Measurements from ENCODE around the gene AFF3.

DNA sequence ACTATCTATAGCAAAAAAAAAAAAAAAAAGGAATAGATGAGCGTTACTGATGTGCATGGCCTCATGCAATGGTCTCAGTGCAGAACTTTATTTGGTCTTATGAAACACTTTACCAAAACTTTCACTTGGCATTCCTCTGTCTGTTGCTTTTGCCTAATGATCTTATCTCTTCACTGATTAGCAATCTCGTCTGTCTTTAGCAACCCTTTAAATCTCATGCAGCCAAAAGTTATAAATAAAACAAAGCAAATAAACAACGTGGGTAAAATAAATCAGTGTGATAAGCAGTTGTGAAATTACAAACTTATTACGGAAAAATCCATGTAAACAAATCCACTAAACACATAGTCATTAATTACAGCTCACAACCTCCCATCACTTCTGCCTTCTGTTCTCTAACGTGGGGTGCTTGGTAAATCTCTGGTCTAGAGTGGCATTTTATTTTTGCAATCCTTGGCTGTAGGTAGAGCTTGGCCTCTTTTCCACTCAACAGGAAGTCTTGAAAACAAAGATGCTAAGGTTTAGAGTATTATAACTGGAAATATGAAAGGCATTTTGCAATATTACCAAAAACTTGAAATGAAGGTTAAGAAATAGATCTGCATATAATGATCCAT, 288.0 kb downstream of the AFF3 start:
- TF ChIP-seq, protein P1, sequence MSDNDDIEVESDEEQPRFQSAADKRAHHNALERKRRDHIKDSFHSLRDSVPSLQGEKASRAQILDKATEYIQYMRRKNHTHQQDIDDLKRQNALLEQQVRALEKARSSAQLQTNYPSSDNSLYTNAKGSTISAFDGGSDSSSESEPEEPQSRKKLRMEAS (IDR thresholded peaks at IDR 0.05), result peak; percentile 65
- TF ChIP-seq, protein P2, sequence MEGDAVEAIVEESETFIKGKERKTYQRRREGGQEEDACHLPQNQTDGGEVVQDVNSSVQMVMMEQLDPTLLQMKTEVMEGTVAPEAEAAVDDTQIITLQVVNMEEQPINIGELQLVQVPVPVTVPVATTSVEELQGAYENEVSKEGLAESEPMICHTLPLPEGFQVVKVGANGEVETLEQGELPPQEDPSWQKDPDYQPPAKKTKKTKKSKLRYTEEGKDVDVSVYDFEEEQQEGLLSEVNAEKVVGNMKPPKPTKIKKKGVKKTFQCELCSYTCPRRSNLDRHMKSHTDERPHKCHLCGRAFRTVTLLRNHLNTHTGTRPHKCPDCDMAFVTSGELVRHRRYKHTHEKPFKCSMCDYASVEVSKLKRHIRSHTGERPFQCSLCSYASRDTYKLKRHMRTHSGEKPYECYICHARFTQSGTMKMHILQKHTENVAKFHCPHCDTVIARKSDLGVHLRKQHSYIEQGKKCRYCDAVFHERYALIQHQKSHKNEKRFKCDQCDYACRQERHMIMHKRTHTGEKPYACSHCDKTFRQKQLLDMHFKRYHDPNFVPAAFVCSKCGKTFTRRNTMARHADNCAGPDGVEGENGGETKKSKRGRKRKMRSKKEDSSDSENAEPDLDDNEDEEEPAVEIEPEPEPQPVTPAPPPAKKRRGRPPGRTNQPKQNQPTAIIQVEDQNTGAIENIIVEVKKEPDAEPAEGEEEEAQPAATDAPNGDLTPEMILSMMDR (IDR thresholded peaks at IDR 0.05; ENCODE audit: low read depth, low read length, missing input control), result no peak
- TF ChIP-seq TAF1 (conservative IDR thresholded peaks at IDR 0.05) (no peak), JUND (IDR thresholded peaks at IDR 0.05) (peak in 1 of 2 donors; percentile 42), YY1 (IDR thresholded peaks at IDR 0.05) (peak; percentile 64), FOXA1 (IDR thresholded peaks at IDR 0.05) (peak; percentile 18), RXRA (IDR thresholded peaks at IDR 0.05) (peak in 1 of 2 donors; percentile 73), RAD21 (IDR thresholded peaks at IDR 0.05) (peak in 1 of 2 donors; percentile 20), HNF4G (IDR thresholded peaks at IDR 0.05) (no peak), EGR1 (IDR thresholded peaks at IDR 0.05; ENCODE audit: low read depth in 2 of 2) (no peak)
- TF ChIP-seq, protein P3, sequence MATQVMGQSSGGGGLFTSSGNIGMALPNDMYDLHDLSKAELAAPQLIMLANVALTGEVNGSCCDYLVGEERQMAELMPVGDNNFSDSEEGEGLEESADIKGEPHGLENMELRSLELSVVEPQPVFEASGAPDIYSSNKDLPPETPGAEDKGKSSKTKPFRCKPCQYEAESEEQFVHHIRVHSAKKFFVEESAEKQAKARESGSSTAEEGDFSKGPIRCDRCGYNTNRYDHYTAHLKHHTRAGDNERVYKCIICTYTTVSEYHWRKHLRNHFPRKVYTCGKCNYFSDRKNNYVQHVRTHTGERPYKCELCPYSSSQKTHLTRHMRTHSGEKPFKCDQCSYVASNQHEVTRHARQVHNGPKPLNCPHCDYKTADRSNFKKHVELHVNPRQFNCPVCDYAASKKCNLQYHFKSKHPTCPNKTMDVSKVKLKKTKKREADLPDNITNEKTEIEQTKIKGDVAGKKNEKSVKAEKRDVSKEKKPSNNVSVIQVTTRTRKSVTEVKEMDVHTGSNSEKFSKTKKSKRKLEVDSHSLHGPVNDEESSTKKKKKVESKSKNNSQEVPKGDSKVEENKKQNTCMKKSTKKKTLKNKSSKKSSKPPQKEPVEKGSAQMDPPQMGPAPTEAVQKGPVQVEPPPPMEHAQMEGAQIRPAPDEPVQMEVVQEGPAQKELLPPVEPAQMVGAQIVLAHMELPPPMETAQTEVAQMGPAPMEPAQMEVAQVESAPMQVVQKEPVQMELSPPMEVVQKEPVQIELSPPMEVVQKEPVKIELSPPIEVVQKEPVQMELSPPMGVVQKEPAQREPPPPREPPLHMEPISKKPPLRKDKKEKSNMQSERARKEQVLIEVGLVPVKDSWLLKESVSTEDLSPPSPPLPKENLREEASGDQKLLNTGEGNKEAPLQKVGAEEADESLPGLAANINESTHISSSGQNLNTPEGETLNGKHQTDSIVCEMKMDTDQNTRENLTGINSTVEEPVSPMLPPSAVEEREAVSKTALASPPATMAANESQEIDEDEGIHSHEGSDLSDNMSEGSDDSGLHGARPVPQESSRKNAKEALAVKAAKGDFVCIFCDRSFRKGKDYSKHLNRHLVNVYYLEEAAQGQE (IDR thresholded peaks at IDR 0.05), result peak; percentile 28
- TF ChIP-seq, protein P4, sequence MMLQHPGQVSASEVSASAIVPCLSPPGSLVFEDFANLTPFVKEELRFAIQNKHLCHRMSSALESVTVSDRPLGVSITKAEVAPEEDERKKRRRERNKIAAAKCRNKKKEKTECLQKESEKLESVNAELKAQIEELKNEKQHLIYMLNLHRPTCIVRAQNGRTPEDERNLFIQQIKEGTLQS (IDR thresholded peaks at IDR 0.05), result no peak

Measured in liver (tissue), 3 donors.